GM18873 (cell line): Measurements from ENCODE around the gene PLXNA3.
A peak's percentile ranks its signal among the peaks of the same experiment; 100 is the strongest.

ENCODE experiments used
- ATAC-seq: cut with Tn5 transposase; IDR thresholded peaks from one replicate; pipeline ENCODE4 v1.9.1; 2021; ENCODE audit warnings: mild to moderate bottlenecking, moderate library complexity, moderate number of reproducible peaks; ENCODE audit not compliant: unreplicated experiment, low FRiP score

PLXNA3 gene

GRCh38 chrX:154473683-154474082 is 15.6 kb downstream of the PLXNA3 start:
- no peak for ATAC-seq

DNA sequence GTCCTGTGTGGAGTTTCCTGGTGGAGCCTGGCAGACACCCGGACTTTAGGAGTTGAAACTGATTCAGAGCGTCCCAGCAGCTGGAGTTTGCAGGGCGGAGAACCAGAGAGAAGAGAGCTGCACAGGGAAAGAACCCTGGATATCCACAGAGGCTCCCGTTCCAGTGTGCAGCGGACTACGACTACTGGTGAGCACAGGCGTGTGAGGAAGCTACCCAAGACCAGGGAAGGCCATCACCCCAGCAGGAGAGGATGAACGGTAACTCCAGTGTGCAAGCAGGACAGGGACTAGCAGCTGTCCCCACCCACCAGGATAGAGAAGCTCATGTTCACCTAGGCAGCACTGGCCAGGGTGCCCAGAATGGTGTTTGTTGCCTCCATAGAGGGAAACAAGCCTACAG is 18.7 kb downstream of the PLXNA3 start:
- ATAC-seq, result no peak

DNA sequence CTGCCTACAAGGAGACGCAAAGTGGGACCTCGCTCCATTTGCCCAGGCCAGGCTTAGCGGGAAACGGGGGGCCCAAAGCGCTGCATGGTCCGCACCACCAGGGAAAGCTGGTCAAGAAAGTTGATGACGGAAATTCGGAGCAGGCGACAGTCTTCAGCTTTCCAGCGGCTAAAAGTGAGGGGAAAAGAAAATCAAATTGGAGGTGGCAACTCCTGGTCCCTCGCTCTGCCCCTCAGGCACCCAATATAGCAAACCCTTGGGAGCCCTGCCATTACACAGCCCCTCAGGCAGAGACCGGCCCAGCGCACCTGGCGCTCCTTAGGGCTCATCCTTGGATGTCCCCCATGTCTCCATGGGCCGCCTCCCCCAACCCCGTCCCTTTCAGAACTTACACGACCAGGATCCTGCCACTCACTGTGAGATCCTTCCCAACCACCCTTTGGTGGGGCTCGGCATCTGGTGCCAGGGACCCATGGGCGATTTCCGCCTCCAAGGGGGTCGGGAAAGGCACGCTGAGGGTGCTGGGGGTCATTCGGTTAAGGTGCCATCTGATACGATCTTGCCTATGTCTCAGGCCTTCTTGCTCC is 19.9 kb downstream of the PLXNA3 start:
- no peak for ATAC-seq

DNA sequence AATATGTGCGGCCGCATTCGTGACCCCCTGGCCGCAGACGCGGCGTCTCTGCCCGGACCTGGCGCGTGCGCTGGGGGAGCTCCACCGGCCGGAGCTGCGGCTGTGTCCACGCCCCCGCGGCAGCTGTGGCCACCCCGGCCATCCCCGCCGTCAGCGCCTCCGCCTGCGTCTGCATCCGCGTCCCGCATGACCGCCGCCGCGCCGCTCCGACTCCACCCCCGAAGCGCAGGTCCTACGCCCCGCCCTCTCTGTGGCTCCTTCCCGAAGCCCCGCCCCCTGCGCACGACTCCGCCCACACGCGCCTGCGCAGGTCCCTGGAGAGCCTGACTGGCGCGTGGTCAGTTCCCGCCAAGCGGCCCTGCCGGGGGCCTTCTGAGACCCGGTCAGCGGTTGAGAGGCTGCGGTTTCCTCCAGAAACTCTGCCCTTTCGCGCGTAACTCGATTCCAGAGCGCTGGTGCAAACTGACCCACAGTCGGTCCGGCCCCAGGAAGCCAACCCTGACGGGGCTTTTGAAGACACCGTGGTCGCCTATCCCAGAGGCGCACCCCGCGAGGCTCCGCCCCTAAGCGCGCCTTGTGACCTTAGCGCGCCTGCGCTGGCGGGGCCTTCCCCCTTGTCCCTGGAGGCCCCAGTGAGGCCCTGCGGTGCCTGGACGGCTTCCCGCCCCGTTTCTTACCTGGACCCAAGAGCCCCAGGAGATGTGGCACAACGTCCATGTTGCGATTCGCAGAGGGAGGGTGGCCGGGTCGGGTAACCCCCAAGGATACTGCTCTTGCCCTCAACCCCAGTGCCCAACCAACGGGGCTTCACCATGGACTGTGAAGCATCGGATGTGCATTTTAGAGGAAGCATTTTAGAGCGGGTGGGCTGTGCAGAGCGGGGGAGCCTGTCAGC is 20.9 kb downstream of the PLXNA3 start, which contains the start of gene LAGE3:
Gene LAGE3, minus strand, starts transcription at position 554 of the 895 bp plus-strand sequence. Its CDS starts 366 bp downstream, at position 188.
- peak; percentile 75 for ATAC-seq

DNA sequence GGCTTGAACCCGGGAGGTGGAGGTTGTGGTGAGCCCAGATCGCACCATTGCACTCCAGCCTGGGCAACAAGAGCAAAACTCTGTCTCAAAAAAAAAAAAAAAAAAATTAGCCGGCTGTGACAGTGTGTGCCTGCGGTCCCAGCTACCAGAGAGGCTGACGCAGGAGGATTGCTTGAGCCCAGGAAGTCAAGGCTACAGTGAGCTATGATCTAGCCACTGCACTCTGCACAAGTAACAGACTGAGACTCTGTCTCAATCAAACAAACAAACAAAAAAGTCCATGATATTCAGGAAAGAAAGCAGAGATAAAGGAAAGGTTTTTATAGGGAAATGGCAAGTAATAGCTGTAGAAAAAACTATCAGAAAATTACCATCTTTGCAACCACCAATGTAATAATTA is 23.1 kb downstream of the PLXNA3 start:
- no peak for ATAC-seq

GRCh38 chrX:154481911-154482601 is 24.0 kb downstream of the PLXNA3 start:
- ATAC-seq, result no peak

DNA sequence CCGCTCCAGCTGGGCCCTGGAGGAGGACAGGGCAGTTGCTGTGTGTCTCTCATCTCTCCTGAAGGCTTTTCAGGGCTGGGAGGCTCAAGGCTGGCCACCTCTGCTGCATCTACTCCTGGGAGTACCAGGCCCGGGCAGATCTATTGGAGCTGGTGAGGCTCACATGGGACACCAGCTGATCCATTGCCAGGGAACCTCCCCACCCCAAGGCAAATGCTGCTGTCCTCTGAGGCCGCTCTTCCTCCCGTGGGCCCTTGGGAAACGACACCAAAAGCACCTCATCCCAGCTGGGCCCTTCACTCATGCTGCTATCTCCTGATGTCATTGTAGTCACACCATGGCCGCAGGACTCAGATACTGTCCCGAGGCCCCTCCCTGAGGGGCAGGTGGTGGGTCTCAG is 24.7 kb downstream of the PLXNA3 start:
- ATAC-seq, result no peak

GRCh38 chrX:154483325-154483724 is 25.2 kb downstream of the PLXNA3 start:
- no peak for ATAC-seq

DNA sequence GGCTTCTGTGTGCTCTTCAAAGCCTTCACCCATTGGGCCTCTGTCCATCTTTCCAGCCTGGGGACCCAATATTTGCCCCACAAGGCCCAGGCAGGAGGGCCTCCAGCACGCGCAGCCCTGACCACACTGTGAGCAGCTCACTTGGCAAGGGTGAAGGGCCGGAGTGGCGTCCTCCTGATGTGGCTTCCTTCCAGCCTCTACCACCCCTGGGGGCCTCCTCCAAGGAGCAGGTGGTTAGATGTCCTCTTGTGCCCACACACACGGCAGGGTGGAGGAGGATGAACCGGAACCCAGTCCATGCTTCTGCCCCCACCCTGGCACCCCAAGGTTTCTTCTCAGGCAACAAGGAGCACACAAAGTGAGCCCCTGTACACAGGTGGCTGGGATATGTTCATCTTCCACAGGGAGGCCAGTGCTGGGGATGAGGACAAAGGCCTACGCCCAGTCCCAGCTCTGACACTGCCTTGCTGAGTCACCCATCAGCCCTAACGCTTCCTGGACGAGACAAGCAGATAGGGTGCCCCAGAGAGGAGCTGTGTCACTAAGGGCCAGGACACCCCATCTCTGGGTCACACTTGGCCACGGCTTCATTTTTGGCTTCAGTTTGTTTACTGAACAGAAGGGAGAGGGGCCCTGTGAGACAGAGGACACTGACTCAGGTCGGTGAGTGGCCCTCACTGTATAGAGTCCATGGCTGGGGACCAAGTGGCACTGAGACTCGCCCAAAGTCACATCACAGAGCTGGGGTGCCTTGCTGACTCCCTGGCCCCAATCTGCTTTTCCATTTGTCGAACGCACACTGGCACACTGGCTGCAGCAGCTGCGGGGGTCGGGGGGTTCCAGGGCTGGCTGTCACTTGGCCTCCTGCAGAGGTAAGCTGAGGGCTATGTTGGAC is 26.4 kb downstream of the PLXNA3 start:
- ATAC-seq, result no peak

GRCh38 chrX:154485150-154486051 is 27.3 kb downstream of the PLXNA3 start:
- ATAC-seq, result no peak

DNA sequence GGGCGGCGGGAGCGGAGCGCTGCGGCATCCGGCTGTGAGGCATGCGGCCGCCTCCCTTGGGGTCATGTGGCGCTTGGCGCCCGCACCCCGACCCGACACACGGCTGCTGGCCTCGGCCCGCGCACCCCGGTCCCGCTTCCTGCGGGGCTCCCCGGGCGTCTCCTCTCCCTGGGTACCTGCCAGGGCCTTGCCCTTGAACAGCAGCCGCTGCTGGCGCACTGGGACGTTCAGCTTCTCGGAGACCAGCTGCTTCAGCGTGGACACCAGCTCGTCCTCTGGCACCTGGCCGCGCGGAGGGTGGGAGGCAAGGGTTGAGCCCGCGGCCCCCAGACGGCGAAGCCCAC is 27.9 kb downstream of the PLXNA3 start:
- no peak for ATAC-seq

DNA sequence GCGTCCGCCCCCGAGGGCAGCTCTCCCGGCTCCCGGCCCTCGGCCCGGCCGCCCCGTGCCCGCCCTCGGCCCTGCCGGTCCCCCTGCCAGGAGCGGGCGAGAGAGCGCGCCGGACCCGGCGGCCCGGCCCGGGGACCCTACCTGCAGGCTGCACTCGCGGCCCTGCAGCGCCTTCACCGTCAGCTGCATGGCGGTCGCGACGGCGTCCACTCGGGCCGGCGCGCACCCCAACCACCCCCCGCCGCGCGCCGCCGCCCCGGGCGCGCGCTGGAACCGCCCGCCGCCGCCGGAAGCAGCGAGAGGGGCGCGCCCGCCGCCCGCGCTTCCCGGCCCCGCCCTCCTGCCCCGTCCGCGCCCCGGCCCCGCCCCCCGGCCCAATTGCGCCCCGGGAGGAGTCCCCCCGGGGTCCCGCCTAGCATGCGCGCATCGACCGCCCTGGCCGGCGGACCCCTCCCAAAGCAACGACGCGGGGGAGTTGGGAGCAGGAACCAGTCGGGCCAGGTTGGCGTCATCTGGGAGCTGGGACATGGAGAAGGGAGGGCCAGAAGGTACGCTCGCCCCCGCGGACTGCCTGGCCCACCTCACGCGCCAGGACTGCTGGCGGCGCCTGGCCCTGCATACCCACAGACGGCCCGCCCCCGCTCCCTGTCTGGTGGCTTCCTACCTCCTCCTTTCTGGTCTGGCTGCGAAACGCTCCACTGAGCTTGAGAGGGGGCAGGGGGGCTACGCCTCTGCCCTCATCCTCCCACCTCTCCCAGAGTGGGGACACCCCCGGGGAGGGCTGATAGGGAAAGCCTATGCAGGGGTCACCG is 28.5 kb downstream of the PLXNA3 start, which contains the start of gene UBL4A:
Gene UBL4A, minus strand, starts transcription at position 220 of the 812 bp plus-strand sequence. Its CDS starts 31 bp downstream, at position 189.
- ATAC-seq, result no peak

DNA sequence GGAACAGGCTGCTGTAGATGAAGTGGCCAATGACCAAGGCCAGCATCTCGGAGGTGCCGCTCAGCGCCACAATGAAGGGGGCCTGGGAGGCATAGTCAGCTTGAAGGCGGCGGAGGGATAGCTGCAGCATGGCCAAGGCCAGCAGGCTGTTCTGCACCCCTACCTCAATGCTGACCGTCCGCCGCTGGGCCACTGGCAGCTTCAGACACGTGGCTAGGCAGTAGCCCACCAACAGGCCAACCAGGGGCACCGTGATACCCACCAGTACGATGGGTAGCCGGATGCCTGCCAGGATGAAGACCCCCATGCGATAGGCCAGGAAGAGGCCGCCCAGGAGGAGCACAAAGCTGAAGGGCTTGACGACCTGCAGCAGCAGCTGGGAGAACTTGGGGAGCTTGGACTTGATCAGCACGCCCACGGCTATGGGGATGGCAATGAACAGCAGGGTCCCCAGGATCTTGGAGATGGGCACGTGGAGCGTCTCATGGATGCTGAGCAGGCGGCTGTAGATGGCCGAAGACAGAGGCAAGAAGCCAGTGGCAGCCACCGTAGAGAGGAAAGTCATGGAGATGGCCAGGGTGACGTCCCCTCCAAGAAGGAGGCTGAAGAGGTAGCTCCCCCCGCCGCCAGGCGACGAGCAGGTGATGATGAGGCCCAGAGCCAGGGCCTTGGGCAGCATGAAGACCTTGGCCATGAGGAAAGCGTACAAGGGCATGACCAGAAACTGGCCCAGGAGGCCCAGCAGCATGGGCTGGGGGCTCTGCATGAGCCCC is 29.6 kb downstream of the PLXNA3 start:
- no peak for ATAC-seq

DNA sequence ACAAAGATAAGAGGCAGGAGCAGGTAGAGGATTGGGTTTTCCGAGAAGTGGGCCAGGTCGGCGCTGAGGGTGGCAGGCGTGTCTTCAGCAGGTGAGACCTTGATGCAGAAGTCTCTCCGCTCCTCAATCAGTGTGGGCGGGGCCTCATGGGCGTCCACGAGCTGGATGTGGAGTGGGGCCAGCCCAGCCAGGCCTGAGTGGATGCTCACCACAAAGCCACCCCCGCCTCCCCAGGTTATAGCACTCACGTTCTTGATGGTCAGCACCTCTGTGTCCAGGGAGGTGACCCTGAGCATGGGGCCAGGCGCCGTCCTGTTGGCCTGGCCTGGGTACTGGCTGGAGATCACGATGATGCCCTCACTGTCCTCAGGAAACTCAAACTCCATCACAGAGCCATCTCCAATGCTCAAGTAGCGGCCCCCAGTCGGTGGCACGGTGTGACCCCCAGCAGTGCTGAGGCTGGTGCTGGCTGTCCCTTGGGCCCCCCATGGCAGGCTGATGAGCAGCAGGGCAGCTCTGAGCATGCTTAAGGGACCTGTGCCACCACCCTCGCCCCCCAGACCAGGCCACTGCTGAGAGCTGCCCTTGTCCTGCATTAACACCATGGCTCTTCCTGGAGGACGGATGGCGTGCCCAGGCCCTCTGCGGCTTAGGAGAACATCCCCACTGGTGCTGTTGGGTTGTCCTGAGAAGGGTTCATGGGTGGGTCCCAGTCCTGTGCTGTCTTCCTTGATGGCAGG is 30.4 kb downstream of the PLXNA3 start:
- ATAC-seq, result no peak

DNA sequence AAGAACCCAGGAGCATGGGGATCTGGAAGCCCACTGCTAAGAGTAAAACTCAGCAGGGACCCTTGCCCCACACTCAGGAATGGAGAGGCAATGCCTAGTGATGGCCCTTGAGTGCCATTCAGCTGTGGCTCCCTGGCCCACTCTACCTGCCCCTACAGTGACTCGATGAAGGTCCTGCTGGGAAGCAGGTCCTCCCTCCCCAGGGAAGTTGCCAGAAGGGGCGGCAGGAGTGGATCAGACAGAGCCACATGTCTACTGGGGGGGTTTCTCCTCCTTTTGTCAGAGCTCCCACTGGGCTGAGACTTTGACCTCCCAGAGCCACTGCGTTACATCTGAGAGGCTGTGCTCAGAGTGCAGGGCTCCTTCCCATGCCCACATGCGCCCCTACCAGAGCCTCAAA is 31.1 kb downstream of the PLXNA3 start:
- no peak for ATAC-seq

DNA sequence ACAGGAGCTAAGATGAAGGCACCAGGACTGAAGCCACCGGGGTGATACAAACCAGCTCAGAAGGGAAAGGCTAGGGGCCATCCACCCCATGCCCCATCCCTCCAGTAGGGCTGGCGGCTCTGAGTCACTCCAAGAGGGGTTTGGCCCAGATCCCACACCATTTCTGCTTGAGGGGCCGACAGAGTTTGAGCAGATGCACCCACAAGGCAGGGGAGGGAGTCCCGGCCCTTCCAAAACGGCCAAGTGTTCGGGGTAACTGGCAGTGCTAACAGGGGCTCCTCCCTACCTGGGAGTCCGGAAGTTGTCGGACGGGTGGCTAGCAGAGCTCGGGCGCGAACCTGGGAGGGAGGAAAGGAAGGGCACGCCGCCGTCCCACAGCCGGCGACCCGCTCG is 31.9 kb downstream of the PLXNA3 start:
- ATAC-seq, result peak; percentile 1
